Cardiac muscle cell (in vitro differentiated cells and primary cell): Measurements from ENCODE around the gene MIS12. TPM values are rescaled to one million over a fixed set of nuclear protein-coding genes. Genes with fewer than 3 reads are reported as not detected.

Experiments
- DNase-seq, 2 donors: peaks; one replicate each; pipeline versions ENCODE4 v3.0.0 to v3.0.0-alpha.2; 2010 to 2017; ENCODE audit warnings: low read depth in 1 of 2, low spot score in 1 of 2
- H3K27ac ChIP-seq: fragments of 200-600 bp; sonication (generic); 2 replicates; pipeline ENCODE4 v1.5.1; 2016
- H3K27me3 ChIP-seq: fragments of 200-600 bp; sonication (generic); 2 replicates; pipeline ENCODE4 v1.6.0; 2016; ENCODE audit warnings: control low read depth
- H3K36me3 ChIP-seq: fragments of 200-600 bp; sonication (generic); 2 replicates; pipeline ENCODE4 v1.5.1; 2016; ENCODE audit warnings: control low read depth
- H3K4me1 ChIP-seq: fragments of 200-600 bp; sonication (generic); 2 replicates; pipeline ENCODE4 v1.8.1; 2017; ENCODE audit warnings: low read depth, mild to moderate bottlenecking, mixed run types
- H3K4me3 ChIP-seq: fragments of 200-600 bp; sonication (generic); 2 replicates; pipeline ENCODE4 v1.5.1; 2016; ENCODE audit warnings: mild to moderate bottlenecking
- H3K9me3 ChIP-seq: fragments of 200-600 bp; sonication (generic); 2 replicates; pipeline ENCODE4 v1.5.1; 2017; ENCODE audit warnings: low read depth, mild to moderate bottlenecking, control low read depth
- polyA plus RNA-seq: library from polyadenylated mRNA; unstranded; fragments of >200 nt; fragmentation: Nextera tagmentation; extraction: Ambion mirVana; gene quantifications from 2 replicates; pipeline ENCODE4 v1.2.1, GENCODE V29; 2016
- total RNA-seq: library from RNA; depleted of rRNA; stranded (reverse); fragments of >200 nt; gene quantifications from 2 replicates; pipeline ENCODE4 v1.2.3, GENCODE V29; 2016
- TF ChIP-seq, protein P1 (sequence below): IDR thresholded peaks from 2 replicates; pipeline ENCODE4 v1.5.1; 2012; ENCODE audit warnings: low read depth, mild to moderate bottlenecking, low read length

Gene MIS12
- total and polyA plus RNA-seq, 2 experiments from 2014 or later = 11.2 to 31.1 TPM

DNA sequence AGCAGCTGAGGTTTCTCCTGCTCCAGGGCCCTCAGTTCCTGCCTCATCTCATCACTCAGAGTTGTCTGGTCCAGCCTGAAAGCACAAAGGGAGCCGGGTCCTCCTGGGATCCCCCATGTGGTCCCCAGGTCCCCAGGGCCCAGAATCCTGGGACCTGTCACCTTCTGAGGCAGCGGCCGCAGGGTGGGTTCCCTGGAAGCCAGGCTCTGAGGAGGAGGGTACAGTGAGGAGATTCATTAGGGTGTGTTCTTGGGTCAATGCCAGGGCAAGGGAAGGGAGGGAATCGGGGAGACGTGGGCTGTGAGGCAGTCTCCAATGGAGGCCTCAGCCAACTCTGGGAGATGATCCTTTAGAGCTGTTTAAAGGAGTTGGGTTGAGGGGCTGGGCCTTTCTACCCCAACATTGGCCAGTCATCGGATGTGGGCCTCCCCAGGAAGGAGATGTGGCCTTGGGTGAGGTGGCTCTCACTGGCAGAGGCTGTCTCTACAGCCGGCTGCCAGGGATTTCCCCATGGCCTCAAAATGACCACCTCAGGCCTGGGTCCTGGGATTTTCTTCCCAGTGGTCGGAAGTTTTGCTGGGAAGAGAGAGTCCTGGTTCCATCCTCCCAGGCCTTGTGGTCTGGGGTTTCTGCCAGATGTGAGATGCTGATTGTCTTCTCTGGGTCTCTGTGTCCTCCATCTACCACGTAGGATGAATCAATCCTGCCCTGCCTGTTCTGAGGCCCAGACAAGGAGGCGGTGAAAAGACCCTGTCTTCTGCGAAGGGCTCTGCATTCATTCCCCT, 50.7 kb downstream of the MIS12 start:
- H3K4me3 ChIP-seq = no peak overlapping the region
- H3K36me3 ChIP-seq = no peaks in the 10 kb centered on the region
- TF ChIP-seq, protein P1, sequence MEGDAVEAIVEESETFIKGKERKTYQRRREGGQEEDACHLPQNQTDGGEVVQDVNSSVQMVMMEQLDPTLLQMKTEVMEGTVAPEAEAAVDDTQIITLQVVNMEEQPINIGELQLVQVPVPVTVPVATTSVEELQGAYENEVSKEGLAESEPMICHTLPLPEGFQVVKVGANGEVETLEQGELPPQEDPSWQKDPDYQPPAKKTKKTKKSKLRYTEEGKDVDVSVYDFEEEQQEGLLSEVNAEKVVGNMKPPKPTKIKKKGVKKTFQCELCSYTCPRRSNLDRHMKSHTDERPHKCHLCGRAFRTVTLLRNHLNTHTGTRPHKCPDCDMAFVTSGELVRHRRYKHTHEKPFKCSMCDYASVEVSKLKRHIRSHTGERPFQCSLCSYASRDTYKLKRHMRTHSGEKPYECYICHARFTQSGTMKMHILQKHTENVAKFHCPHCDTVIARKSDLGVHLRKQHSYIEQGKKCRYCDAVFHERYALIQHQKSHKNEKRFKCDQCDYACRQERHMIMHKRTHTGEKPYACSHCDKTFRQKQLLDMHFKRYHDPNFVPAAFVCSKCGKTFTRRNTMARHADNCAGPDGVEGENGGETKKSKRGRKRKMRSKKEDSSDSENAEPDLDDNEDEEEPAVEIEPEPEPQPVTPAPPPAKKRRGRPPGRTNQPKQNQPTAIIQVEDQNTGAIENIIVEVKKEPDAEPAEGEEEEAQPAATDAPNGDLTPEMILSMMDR = no peak
- no peaks in the 10 kb centered on the region for H3K9me3 ChIP-seq
- H3K27me3 ChIP-seq = no peaks in the 10 kb centered on the region
- DNase-seq = peak in 1 of 2 donors; percentile 55
- no peak overlapping the region for H3K27ac ChIP-seq
- no peaks in the 10 kb centered on the region for H3K4me1 ChIP-seq

DNA sequence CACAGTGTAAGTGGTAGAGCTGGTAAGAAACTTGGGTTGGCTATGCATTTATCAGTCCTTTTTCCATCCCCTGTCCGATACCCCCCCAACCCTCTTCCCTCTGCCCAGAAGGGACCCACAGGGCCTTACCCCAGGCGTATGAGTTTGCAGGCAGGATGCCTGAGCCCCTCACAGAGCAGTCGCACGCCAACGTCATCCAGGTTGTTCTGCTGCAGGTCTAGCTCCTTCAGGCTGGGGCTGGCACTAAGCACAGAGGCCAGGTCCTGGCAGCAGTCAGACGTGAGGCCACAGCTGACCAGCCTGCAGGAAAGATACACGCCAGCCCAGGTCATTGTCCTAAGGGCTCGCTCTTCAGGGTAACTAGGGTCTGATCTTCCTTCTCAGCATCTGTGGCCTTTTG, 52.9 kb downstream of the MIS12 start:
- H3K4me1 ChIP-seq = no peaks in the 10 kb centered on the region
- no peaks in the 10 kb centered on the region for H3K9me3 ChIP-seq
- H3K36me3 ChIP-seq = no peaks in the 10 kb centered on the region
- H3K4me3 ChIP-seq = no peak overlapping the region
- TF ChIP-seq, protein P1 = no peak
- no peaks in the 10 kb centered on the region for H3K27me3 ChIP-seq
- no peak for DNase-seq
- no peak overlapping the region for H3K27ac ChIP-seq

DNA sequence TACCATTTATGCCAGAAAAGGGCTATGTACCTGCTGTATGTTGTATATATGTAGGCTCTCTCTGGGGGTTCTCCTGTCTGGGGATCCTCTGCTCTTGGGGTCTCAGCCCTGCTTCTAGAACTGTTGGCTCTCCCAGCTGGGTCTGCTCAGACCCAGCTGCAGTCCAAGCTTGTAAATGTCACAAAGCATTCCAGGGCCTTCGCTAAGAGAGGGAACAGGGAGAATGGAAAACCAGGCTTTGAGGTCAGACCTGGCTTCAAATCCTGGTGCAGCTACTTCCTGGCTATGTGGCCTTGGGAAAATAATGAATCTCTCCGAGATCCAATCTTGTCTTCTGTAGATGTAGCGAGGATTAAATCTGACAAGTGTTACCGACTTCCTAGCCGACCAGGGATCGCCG, 54.0 kb downstream of the MIS12 start:
- Histone ChIP-seq H3K4me3 (no peak overlapping the region), H3K4me1 (no peaks in the 10 kb centered on the region), H3K27me3 (no peaks in the 10 kb centered on the region), H3K36me3 (no peaks in the 10 kb centered on the region), H3K27ac (no peak overlapping the region), H3K9me3 (no peaks in the 10 kb centered on the region)
- DNase-seq = no peak
- TF ChIP-seq, protein P1 = no peak

Other genes starting within 250 kb of the MIS12 start
- 37.5 and 38.5 TPM in 2 replicates for gene RABEP1, start 204.3 kb upstream of the MIS12 start, total RNA-seq
- gene RABEP1, start 204.3 kb upstream of the MIS12 start, polyA plus RNA-seq = 36.0 and 43.5 TPM in 2 replicates
- 86.3 and 89.7 TPM in 2 replicates for gene NUP88, start 66.9 kb upstream of the MIS12 start, total RNA-seq
- 70.5 and 74.4 TPM in 2 replicates for gene NUP88, start 66.9 kb upstream of the MIS12 start, polyA plus RNA-seq
- gene RPAIN, start 66.4 kb upstream of the MIS12 start, total RNA-seq = 117 and 185 TPM in 2 replicates
- 117 and 119 TPM in 2 replicates for gene RPAIN, start 66.4 kb upstream of the MIS12 start, polyA plus RNA-seq
- 156 and 211 TPM in 2 replicates for gene C1QBP, start 47.4 kb upstream of the MIS12 start, total RNA-seq
- 241 and 299 TPM in 2 replicates for gene C1QBP, start 47.4 kb upstream of the MIS12 start, polyA plus RNA-seq
- 7.8 and 12.2 TPM in 2 replicates for gene DHX33, start 17.6 kb upstream of the MIS12 start, total RNA-seq
- gene DHX33, start 17.6 kb upstream of the MIS12 start, polyA plus RNA-seq = 1.6 and 3.2 TPM in 2 replicates
- gene DERL2, start 388 bp upstream of the MIS12 start, total RNA-seq = 17.9 and 30.4 TPM in 2 replicates
- 46.7 and 73.5 TPM in 2 replicates for gene DERL2, start 388 bp upstream of the MIS12 start, polyA plus RNA-seq
- 103 and 138 TPM in 2 replicates for gene NLRP1, start 97.9 kb downstream of the MIS12 start, total RNA-seq
- 82.5 and 102 TPM in 2 replicates for gene NLRP1, start 97.9 kb downstream of the MIS12 start, polyA plus RNA-seq